Measurements from ENCODE around the gene BHLHE40. TPM values are rescaled to one million over a fixed set of nuclear protein-coding genes. Genes with fewer than 3 reads are reported as not detected.

Gene BHLHE40
- total and polyA plus RNA-seq, 2 donors (not counting 3 experiments of a cell fraction or from before 2014, with no cell fraction given): 40.3 to 57.9 TPM

GRCh38 chr3:4982773-4983738 is 3.8 kb downstream of the BHLHE40 start:
- DNase-seq (ENCODE audit: low read depth, low spot score) (peak; percentile 17), FAIRE-seq (no peak)
- Histone ChIP-seq H3K27me3 (ENCODE audit: control insufficient read depth in 2 of 2, insufficient read depth in 2 of 2, low read length in 2 of 2) (no peaks in the 10 kb centered on the region), H3K9ac (replicated peaks; ENCODE audit: extremely low read depth, insufficient read depth, low read length) (peak overlapping the region; percentile 98), H3K79me2 (ENCODE audit: control insufficient read depth, insufficient read depth, low read length) (peaks cover 52% of the 10 kb centered on the region), H3K9me1 (replicated peaks; ENCODE audit: control insufficient read depth, extremely low read depth, insufficient read depth, low read length) (no peaks in the 10 kb centered on the region), H3K36me3 (ENCODE audit: control insufficient read depth in 2 of 2, extremely low read depth in 1 of 2, insufficient read depth in 2 of 2, low read length in 2 of 2) (peaks cover 4 to 8% of the 10 kb centered on the region in 2 experiments), H3K4me3 (replicated peaks in 1 of 3; ENCODE audit: insufficient read depth in 1 of 3, low read depth in 1 of 3, low read length in 3 of 3) (peak overlapping the region in 2 of 3 experiments; percentile 14 to 20), H3K4me2 (ENCODE audit: insufficient read depth, low read length) (peak overlapping the region; percentile 96), H3K27ac (ENCODE audit: insufficient read depth, low read depth, low read length) (peak overlapping the region; percentile 100), H2AFZ (ENCODE audit: low read depth, low read length) (no peak overlapping the region), H4K20me1 (replicated peaks; ENCODE audit: control insufficient read depth, extremely low read depth, insufficient read depth, low read length) (no peaks in the 10 kb centered on the region), H3K9me3 (replicated peaks; ENCODE audit: control insufficient read depth, insufficient read depth, low read length) (no peaks in the 10 kb centered on the region), H3K4me1 (ENCODE audit: control insufficient read depth, extremely low read depth, insufficient read depth, low read length) (peaks cover 62% of the 10 kb centered on the region)
- TF ChIP-seq FOS (IDR thresholded peaks at IDR 0.05; ENCODE audit: borderline replicate concordance, insufficient read depth, low read length) (no peak), POLR2A (IDR thresholded peaks at IDR 0.05; ENCODE audit: low read depth, low read length) (no peak), POLR2AphosphoS5 (IDR thresholded peaks at IDR 0.05; ENCODE audit: insufficient read depth, low read depth, low read length) (no peak), MYC (IDR thresholded peaks at IDR 0.05; ENCODE audit: low read depth, low read length) (no peak), CTCF (IDR thresholded peaks at IDR 0.05; ENCODE audit: extremely low read depth in 1 of 2, insufficient read depth in 1 of 2, low read depth in 1 of 2, low read length in 2 of 2) (no peak), JUN (IDR thresholded peaks at IDR 0.05; ENCODE audit: borderline replicate concordance, insufficient read depth, insufficient read length, low read depth) (no peak), GATA2 (IDR thresholded peaks at IDR 0.05; ENCODE audit: insufficient read depth, insufficient read length, low read depth, low read length) (no peak), EZH2 (IDR thresholded peaks at IDR 0.05; ENCODE audit: borderline replicate concordance, low read depth, low read length, severe bottlenecking) (no peak)
- TF ChIP-seq, protein P1, sequence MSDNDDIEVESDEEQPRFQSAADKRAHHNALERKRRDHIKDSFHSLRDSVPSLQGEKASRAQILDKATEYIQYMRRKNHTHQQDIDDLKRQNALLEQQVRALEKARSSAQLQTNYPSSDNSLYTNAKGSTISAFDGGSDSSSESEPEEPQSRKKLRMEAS (IDR thresholded peaks at IDR 0.05; ENCODE audit: insufficient read depth, insufficient read length): no peak
- no TSS peak for BruUV-seq (replicated peaks)
- intact Hi-C loops (cut with micrococcal nuclease) (no loop called here), dilution Hi-C loops (cut with MboI; ENCODE audit: extremely low pct_ligation_motif_present, low sequenced_read_pairs) (no loop called here)
- CTCF ChIA-PET: interaction anchor here (0.8 to 13.6 kb wide), 10 partner anchors 16 to 271 kb away, joined by 3 to 327 read pairs (median 8); no protein-coding TSS in a partner anchor
- POLR2A ChIA-PET: interaction anchor here (0.6 to 5.0 kb wide), 3 partner anchors 40 to 308 kb away, joined by 4 to 46 read pairs (median 5); no protein-coding TSS in a partner anchor
